NT2/D1 (cell line): ENCODE results near the gene DHRS7B.

ENCODE experiments used
- DNase-seq: peaks from one replicate; pipeline ENCODE4 v3.0.0-alpha.2; 2011; ENCODE audit warnings: low read depth, low spot score
- H3K27me3 ChIP-seq: 2 replicates; pipeline ENCODE4 v1.6.0; 2011; ENCODE audit warnings: mild to moderate bottlenecking; ENCODE audit not compliant: insufficient read length, insufficient read depth
- H3K36me3 ChIP-seq: 2 replicates; pipeline ENCODE4 v1.6.1; 2011; ENCODE audit warnings: mild to moderate bottlenecking, low read length, mixed read lengths; ENCODE audit not compliant: insufficient read depth, insufficient read length
- H3K4me1 ChIP-seq: 2 replicates; pipeline ENCODE4 v1.5.1; 2011; ENCODE audit not compliant: insufficient read depth, insufficient read length
- H3K4me3 ChIP-seq: 2 replicates; pipeline ENCODE4 v1.5.1; 2011; ENCODE audit warnings: low read depth; ENCODE audit not compliant: insufficient read length
- H3K9ac ChIP-seq: 2 replicates; pipeline ENCODE4 v1.6.0; 2011; ENCODE audit warnings: low read depth; ENCODE audit not compliant: insufficient read length
- H3K9me3 ChIP-seq: 2 replicates; pipeline ENCODE4 v1.5.1; 2011; ENCODE audit warnings: mild to moderate bottlenecking, low read length; ENCODE audit not compliant: insufficient read depth
- SUZ12 ChIP-seq: IDR thresholded peaks from 2 replicates; pipeline ENCODE4 v1.6.1; 2011; ENCODE audit not compliant: insufficient read length, insufficient read depth; ENCODE audit errors: extremely low read depth
- YY1 ChIP-seq: IDR thresholded peaks from 2 replicates; pipeline ENCODE4 v1.6.1; 2011; ENCODE audit not compliant: insufficient read length, insufficient read depth
- ZNF274 ChIP-seq: IDR thresholded peaks from 2 replicates; pipeline ENCODE4 v1.6.1; 2011; ENCODE audit warnings: mild to moderate bottlenecking, low read depth, low read length

The DHRS7B gene

GRCh38 chr17:21202512-21202911 lies 75.7 kb downstream of the DHRS7B start:
- no peak for TF ChIP-seq SUZ12
- TF ChIP-seq YY1 = no peak
- no peak for TF ChIP-seq ZNF274
- Histone ChIP-seq H3K9me3 (no peaks in the 10 kb centered on the region), H3K4me3 (no peak overlapping the region), H3K9ac (no peak overlapping the region), H3K27me3 (no peaks in the 10 kb centered on the region), H3K4me1 (peaks cover 30% of the 10 kb centered on the region), H3K36me3 (peaks cover 41% of the 10 kb centered on the region)
- DNase-seq = no peak

- Histone ChIP-seq H3K4me1 (peaks cover 22% of the 10 kb centered on the region), H3K36me3 (peaks cover 45% of the 10 kb centered on the region), H3K9me3 (no peaks in the 10 kb centered on the region), H3K9ac (peak overlapping the region; percentile 32), H3K4me3 (no peak overlapping the region), H3K27me3 (no peaks in the 10 kb centered on the region)
- DNase-seq = no peak
- TF ChIP-seq ZNF274 (no peak), YY1 (no peak), SUZ12 (no peak)
Observed at GRCh38 chr17:21204935-21205334, 78.2 kb downstream of the DHRS7B start.

GRCh38 chr17:21208352-21208751 lies 81.6 kb downstream of the DHRS7B start:
- Histone ChIP-seq H3K36me3 (peaks cover 52% of the 10 kb centered on the region), H3K9ac (no peak overlapping the region), H3K4me3 (no peak overlapping the region), H3K4me1 (peaks cover 12% of the 10 kb centered on the region), H3K9me3 (no peaks in the 10 kb centered on the region), H3K27me3 (no peaks in the 10 kb centered on the region)
- no peak for DNase-seq
- TF ChIP-seq YY1 = no peak
- no peak for TF ChIP-seq ZNF274
- no peak for TF ChIP-seq SUZ12

- DNase-seq = no peak
- H3K9ac ChIP-seq = no peak overlapping the region
- H3K27me3 ChIP-seq = no peaks in the 10 kb centered on the region
- TF ChIP-seq SUZ12 = no peak
- H3K4me3 ChIP-seq = no peak overlapping the region
- H3K9me3 ChIP-seq = no peaks in the 10 kb centered on the region
- peaks cover 52% of the 10 kb centered on the region for H3K36me3 ChIP-seq
- H3K4me1 ChIP-seq = peaks cover 12% of the 10 kb centered on the region
Observed at GRCh38 chr17:21209511-21210175, 82.9 kb downstream of the DHRS7B start.

DNA sequence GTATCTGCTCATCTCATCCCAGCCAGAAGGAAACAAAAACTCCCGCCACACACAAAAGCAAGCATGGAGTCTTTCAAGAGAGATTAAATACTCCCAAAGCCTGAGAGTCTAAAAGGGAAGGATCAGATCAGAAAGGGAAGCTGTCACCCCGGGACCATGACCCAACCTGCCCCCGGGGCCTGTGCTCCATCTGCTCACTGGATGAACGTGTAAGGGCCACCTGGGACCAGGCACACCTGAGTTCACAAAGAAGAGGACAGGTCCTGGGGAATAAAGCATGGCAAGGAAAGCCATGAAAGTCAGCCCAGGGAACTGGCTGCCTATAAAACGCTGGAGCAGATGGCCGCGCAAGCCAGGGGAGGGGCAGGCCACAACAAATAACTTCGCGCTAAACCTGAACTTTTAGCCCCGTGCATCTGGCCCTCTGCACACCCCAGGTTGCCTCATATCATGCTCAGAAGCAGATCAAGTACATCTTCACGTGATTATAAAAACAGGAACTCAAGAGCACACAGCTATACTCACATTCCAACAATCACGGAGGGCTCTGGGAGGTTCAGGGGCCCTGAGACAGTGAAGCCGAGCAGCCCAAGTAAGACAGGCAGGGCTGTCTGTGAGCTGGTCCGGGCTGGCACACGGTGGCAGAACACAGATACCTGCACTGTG lies 83.8 kb downstream of the DHRS7B start:
- peaks cover 48% of the 10 kb centered on the region for H3K36me3 ChIP-seq
- H3K9ac ChIP-seq = no peak overlapping the region
- no peaks in the 10 kb centered on the region for H3K9me3 ChIP-seq
- peaks cover 9% of the 10 kb centered on the region for H3K4me1 ChIP-seq
- no peaks in the 10 kb centered on the region for H3K27me3 ChIP-seq
- no peak overlapping the region for H3K4me3 ChIP-seq
- DNase-seq = no peak
- TF ChIP-seq SUZ12 (no peak), ZNF274 (no peak), YY1 (no peak)

DNA sequence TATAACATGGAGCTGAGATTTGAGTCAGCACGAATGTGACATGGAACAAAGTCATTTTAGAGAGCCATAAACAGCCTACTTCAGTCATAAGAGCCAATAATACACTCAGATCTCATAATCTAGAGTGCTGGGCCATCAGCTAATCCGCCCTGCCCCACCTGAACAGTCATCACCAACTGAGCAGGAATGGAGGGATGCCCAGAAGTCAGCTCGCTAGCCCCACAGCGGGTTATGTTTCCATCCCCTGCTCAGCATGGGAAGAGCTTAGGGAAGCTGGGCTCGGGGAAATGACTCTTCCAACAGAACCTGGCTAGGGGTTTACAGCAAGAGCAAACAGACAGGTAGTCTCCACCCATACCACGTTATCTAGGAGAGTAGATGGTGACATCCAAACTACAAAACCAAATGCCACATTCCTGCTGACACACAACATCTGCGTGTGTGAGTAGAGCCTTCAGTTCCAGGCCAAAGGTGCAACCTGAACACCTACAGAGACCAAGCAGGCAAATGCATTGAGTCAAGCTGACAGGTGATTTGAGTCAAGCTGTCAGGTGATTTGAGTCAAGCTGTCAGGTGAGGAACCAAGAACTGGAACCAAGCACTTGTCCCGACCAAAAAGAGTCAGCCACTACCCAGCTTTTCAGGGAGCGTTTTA lies 85.2 kb downstream of the DHRS7B start:
- TF ChIP-seq YY1 = no peak
- no peak for TF ChIP-seq ZNF274
- no peak for TF ChIP-seq SUZ12
- H3K27me3 ChIP-seq = no peaks in the 10 kb centered on the region
- H3K4me1 ChIP-seq = peaks cover 11% of the 10 kb centered on the region
- H3K36me3 ChIP-seq = peaks cover 42% of the 10 kb centered on the region
- H3K9ac ChIP-seq = peak overlapping the region; percentile 50
- H3K4me3 ChIP-seq = no peak overlapping the region
- DNase-seq = no peak
- no peaks in the 10 kb centered on the region for H3K9me3 ChIP-seq

- peaks cover 41% of the 10 kb centered on the region for H3K36me3 ChIP-seq
- DNase-seq = no peak
- peak overlapping the region; percentile 99 for H3K9ac ChIP-seq
- H3K9me3 ChIP-seq = no peaks in the 10 kb centered on the region
- no peaks in the 10 kb centered on the region for H3K27me3 ChIP-seq
- peak overlapping the region; percentile 91 for H3K4me3 ChIP-seq
- H3K4me1 ChIP-seq = peaks cover 11% of the 10 kb centered on the region
- no peak for TF ChIP-seq SUZ12
- no peak for TF ChIP-seq YY1
- TF ChIP-seq ZNF274 = no peak
Observed at GRCh38 chr17:21212826-21213637, 86.3 kb downstream of the DHRS7B start.
